Choroid plexus epithelial cell (primary cell): Measurements from ENCODE around the gene RIPOR1.

Experiments used
- DNase-seq: peaks from one replicate; pipeline ENCODE4 v3.0.0-alpha.2; 2010; ENCODE audit warnings: low read depth
- H3K4me3 ChIP-seq: 2 replicates; pipeline ENCODE4 v1.5.1; 2011; ENCODE audit warnings: low read depth, mild to moderate bottlenecking, control low read depth, low read length, moderate library complexity
- TF ChIP-seq, protein P1 (sequence below): conservative IDR thresholded peaks from 2 replicates; pipeline ENCODE4 v1.5.1; 2011; ENCODE audit warnings: low read depth, mild to moderate bottlenecking, control low read depth, inconsistent platforms, low read length, moderate library complexity

The RIPOR1 gene

GRCh38 chr16:67519242-67519641, 9.4 kb upstream of the RIPOR1 start:
- H3K4me3 ChIP-seq, result no peak overlapping the region
- TF ChIP-seq, protein P1, sequence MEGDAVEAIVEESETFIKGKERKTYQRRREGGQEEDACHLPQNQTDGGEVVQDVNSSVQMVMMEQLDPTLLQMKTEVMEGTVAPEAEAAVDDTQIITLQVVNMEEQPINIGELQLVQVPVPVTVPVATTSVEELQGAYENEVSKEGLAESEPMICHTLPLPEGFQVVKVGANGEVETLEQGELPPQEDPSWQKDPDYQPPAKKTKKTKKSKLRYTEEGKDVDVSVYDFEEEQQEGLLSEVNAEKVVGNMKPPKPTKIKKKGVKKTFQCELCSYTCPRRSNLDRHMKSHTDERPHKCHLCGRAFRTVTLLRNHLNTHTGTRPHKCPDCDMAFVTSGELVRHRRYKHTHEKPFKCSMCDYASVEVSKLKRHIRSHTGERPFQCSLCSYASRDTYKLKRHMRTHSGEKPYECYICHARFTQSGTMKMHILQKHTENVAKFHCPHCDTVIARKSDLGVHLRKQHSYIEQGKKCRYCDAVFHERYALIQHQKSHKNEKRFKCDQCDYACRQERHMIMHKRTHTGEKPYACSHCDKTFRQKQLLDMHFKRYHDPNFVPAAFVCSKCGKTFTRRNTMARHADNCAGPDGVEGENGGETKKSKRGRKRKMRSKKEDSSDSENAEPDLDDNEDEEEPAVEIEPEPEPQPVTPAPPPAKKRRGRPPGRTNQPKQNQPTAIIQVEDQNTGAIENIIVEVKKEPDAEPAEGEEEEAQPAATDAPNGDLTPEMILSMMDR, result no peak
- DNase-seq, result no peak

- DNase-seq, result peak; percentile 97
- TF ChIP-seq, protein P1, result peak; percentile 95
- peak overlapping the region; percentile 67 for H3K4me3 ChIP-seq
Observed at GRCh38 chr16:67521095-67521804, 7.4 kb upstream of the RIPOR1 start.

DNA sequence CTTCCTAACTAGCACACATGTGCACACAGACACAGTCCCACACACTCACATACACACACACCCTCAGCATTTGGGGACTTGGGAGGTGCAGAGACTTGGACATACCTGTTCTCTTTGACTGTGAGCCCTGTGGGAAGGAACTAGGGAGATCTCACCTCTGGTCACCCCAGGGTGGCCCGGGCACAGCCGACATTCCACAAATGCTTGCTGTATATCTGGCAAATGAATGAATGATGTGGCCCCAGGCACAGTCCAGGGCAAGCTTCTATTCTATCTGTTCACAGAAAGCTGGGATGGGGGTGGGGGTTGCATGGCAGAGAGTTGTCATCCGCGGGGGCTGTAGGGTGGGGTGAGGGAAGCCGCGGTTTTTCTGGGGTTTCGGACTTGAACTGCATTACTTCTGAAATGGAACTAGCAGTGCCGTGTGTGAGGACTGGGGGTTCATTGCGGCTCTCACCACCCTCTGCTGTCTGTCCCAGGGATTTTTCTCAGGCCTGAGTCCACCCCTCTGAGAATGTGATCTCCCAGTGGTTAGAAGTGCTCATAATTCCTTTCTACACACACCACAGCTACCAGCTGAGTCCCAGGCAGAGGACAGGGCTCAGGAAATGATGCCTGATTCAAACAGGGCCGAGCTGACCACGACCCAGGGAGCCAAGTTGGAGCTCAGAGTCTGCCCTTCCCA, 3.3 kb upstream of the RIPOR1 start:
- peak; percentile 67 for DNase-seq
- TF ChIP-seq, protein P1, result peak; percentile 44
- H3K4me3 ChIP-seq, result no peak overlapping the region

GRCh38 chr16:67526149-67526791, 2.4 kb upstream of the RIPOR1 start:
- TF ChIP-seq, protein P1, result no peak
- peak; percentile 48 for DNase-seq
- H3K4me3 ChIP-seq, result no peak overlapping the region

DNA sequence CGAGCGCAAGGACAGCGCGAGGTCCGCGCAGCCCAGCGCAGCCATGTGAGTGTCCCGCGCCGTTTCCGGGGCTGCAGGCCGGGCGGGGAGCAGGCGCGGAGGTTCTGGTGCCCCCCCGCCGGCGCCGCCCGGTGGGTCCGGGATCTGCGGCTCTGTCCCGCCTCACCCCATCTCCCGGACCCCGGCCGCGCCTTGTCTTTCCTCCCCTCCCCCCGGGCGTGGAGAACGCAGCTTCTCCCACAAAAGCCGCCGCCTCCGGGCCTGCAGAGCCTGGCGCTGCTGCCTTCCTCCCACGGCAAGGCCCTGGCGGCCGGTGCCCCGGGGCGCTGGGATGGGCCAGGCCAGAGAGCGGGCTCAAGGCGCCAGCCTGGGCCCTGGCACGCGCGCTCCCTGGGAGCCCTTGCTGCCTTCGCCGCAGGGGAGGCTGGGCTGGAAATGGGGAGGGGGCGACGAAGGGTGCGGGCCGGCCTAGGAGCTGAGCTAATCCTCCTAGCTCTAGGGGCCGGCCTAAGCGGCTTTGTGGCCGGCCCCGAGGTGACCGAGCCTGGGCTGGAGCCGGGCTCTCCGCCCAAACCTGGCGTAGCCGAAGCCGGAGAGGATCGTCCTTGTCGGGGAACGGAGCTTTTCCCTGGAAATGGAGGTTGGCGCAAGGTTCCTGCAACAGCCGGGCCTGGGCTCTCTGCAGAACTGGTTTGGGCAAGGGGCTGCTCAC, 397 bp downstream of the RIPOR1 start:
- TF ChIP-seq, protein P1, result no peak
- H3K4me3 ChIP-seq, result peak overlapping the region; percentile 78
- DNase-seq, result peak; percentile 34

DNA sequence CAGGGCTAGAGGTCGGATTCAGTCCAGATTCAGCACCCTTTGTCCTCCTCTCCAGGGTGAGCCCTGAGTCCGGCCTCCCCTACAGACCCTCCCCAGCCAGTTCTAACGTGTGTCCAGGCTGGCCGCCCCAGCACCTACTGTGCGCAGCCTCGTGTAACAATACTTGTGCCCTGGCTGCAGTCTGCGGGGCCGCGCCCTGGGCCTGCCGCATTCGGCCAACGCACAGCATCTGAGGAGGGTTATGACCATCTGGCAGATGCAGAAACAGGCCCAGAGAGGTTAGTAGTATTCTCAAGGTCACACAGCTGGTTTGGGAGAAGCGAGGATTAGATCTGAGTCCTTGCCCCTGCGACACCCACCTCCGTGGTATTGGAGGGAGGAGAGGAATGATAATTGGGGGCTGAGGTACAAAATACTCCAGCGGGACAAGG, 968 bp downstream of the RIPOR1 start:
- H3K4me3 ChIP-seq, result peak overlapping the region; percentile 78
- TF ChIP-seq, protein P1, result no peak
- no peak for DNase-seq
